Nephron progenitor cell (in vitro differentiated cells): ENCODE data around the gene OSBP2.

Experiments used
- DNase-seq: peaks from one replicate; pipeline ENCODE4 v3.0.0; 2021
- H3K27ac Mint-ChIP-seq: 2 replicates; pipeline ENCODE4 v1.8.0; 2021; ENCODE audit warnings: mild to moderate bottlenecking, moderate library complexity, mixed read lengths
- H3K27me3 Mint-ChIP-seq: 2 replicates; pipeline ENCODE4 v1.8.0; 2021; ENCODE audit warnings: mild to moderate bottlenecking, low read depth, mixed read lengths; ENCODE audit not compliant: poor library complexity
- H3K36me3 Mint-ChIP-seq: 2 replicates; pipeline ENCODE4 v1.8.0; 2021; ENCODE audit warnings: low read depth, mixed read lengths
- H3K4me1 Mint-ChIP-seq: 2 replicates; pipeline ENCODE4 v1.8.0; 2021; ENCODE audit warnings: mixed read lengths
- H3K4me3 Mint-ChIP-seq: 2 replicates; pipeline ENCODE4 v1.8.0; 2021; ENCODE audit warnings: mild to moderate bottlenecking, moderate library complexity, mixed read lengths
- H3K9me3 Mint-ChIP-seq: 2 replicates; pipeline ENCODE4 v1.8.0; 2021; ENCODE audit warnings: mild to moderate bottlenecking, moderate library complexity, mixed read lengths
- TF ChIP-seq, protein P1 (sequence below): fragments of 200-600 bp; sonication (generic); IDR thresholded peaks from 2 replicates; pipeline ENCODE4 v1.5.0; 2021; ENCODE audit warnings: antibody characterized with exemption

OSBP2 gene

GRCh38 chr22:30866216-30866615 lies 171.5 kb downstream of the OSBP2 start:
- no peaks in the 10 kb centered on the region for H3K9me3 Mint-ChIP-seq
- no peak overlapping the region for H3K4me3 Mint-ChIP-seq
- no peaks in the 10 kb centered on the region for H3K36me3 Mint-ChIP-seq
- peaks cover 6% of the 10 kb centered on the region for H3K4me1 Mint-ChIP-seq
- no peak for DNase-seq
- TF ChIP-seq, protein P1, sequence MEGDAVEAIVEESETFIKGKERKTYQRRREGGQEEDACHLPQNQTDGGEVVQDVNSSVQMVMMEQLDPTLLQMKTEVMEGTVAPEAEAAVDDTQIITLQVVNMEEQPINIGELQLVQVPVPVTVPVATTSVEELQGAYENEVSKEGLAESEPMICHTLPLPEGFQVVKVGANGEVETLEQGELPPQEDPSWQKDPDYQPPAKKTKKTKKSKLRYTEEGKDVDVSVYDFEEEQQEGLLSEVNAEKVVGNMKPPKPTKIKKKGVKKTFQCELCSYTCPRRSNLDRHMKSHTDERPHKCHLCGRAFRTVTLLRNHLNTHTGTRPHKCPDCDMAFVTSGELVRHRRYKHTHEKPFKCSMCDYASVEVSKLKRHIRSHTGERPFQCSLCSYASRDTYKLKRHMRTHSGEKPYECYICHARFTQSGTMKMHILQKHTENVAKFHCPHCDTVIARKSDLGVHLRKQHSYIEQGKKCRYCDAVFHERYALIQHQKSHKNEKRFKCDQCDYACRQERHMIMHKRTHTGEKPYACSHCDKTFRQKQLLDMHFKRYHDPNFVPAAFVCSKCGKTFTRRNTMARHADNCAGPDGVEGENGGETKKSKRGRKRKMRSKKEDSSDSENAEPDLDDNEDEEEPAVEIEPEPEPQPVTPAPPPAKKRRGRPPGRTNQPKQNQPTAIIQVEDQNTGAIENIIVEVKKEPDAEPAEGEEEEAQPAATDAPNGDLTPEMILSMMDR: no peak
- H3K27ac Mint-ChIP-seq: no peak overlapping the region
- peaks cover 3% of the 10 kb centered on the region for H3K27me3 Mint-ChIP-seq

- DNase-seq: no peak
- H3K36me3 Mint-ChIP-seq: no peaks in the 10 kb centered on the region
These were observed 172.2 kb downstream of the OSBP2 start for GRCh38 chr22:30866811-30867271.

DNA sequence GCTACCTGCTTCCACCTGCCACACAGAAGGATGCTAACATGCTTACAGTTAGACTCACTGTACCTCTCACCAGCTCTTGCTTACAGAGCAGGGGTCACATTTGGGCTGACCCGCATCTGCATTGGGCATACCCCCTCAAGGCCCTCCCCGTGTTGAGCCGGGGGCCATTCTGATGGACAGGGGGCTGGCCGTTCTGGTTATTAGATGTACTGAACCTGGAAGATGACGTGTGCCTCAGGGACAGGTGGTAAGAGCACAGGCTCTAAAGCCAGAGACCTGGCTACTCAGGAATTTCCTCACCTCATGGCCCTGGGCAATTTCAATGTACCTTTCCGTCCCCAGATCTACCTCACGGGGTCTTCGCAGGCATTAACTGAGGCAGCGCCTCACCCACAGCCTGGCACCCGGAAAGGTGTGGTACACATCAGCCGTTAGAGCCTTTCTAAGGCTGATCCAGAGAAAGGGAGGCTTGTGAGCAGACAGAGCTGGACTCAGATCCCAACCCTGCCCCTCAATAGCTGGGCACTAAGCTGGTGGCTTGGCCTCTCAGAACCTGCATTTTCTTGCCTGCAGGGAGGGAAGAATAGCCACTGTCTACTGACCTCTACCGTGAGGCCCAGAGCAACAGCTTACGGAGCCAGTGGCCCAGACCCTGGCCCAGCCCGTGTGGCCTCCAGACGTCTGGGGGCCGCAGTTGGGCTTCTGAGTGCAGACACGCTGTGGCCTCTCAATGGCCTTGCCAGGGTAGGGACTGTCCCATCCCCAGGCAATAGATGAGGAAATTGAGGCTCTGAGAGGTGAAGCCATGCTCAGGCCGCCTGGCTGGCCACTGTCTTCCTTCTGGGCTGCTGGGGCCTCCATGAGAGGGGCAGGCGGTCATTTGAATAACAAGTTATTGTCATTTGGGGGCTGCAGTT lies 173.3 kb downstream of the OSBP2 start:
- DNase-seq: no peak
- H3K4me1 Mint-ChIP-seq: peaks cover 6% of the 10 kb centered on the region
- H3K4me3 Mint-ChIP-seq: no peak overlapping the region
- H3K9me3 Mint-ChIP-seq: no peaks in the 10 kb centered on the region
- no peaks in the 10 kb centered on the region for H3K36me3 Mint-ChIP-seq
- H3K27me3 Mint-ChIP-seq: peaks cover 3% of the 10 kb centered on the region
- H3K27ac Mint-ChIP-seq: no peak overlapping the region
- TF ChIP-seq, protein P1: no peak

More at GRCh38 chr22:30866811-30867271, 172.2 kb downstream of the OSBP2 start:
- no peaks in the 10 kb centered on the region for H3K9me3 Mint-ChIP-seq
- TF ChIP-seq, protein P1: no peak
- H3K27me3 Mint-ChIP-seq: peaks cover 3% of the 10 kb centered on the region
- no peak overlapping the region for H3K27ac Mint-ChIP-seq
- peaks cover 6% of the 10 kb centered on the region for H3K4me1 Mint-ChIP-seq
- no peak overlapping the region for H3K4me3 Mint-ChIP-seq

GRCh38 chr22:30868663-30869385 lies 174.2 kb downstream of the OSBP2 start:
- Mint-ChIP-seq H3K4me3 (no peak overlapping the region), H3K27ac (no peak overlapping the region), H3K27me3 (peaks cover 3% of the 10 kb centered on the region), H3K4me1 (peaks cover 6% of the 10 kb centered on the region), H3K36me3 (no peaks in the 10 kb centered on the region), H3K9me3 (no peaks in the 10 kb centered on the region)
- TF ChIP-seq, protein P1: no peak
- no peak for DNase-seq

DNA sequence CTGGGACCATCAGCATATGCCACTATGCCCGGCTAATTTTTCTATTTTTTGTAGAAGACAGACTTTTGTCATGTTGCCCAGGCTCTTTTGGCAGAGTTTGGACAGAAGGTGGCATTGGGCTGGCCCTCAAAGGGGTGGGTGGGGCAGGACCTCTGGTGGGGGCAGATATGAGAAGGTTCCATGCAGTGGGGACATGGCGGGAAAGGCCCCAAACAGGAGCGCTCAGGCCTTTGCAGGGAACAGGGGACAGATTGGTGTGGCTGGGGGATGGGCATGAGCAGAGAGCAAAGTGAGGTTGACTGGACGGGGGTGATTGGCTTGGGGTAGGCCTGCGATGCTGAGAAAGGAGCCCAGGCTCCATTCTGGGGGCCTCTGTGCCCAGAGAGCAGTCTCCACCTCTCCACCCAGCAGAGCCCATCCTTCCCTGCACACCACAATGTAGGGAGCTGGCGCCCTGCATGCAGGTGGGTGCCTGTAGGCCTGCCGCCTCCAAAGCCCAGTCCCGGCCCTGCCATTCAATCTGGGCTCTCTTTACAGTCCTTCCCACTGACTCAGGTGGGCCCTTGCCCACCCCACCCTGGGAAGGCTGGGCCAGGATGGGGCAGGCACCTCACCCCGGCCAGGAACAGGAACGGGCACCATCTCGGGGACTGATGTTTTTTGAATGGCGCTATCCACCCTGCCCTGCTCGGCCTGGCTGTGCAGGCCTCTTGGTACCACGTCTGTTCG lies 175.2 kb downstream of the OSBP2 start:
- no peak overlapping the region for H3K4me3 Mint-ChIP-seq
- peaks cover 3% of the 10 kb centered on the region for H3K4me1 Mint-ChIP-seq
- TF ChIP-seq, protein P1: no peak
- no peaks in the 10 kb centered on the region for H3K9me3 Mint-ChIP-seq
- no peak overlapping the region for H3K27ac Mint-ChIP-seq
- H3K36me3 Mint-ChIP-seq: no peaks in the 10 kb centered on the region
- H3K27me3 Mint-ChIP-seq: peaks cover 3% of the 10 kb centered on the region
- DNase-seq: no peak
